GM23338 (cell line): ENCODE results near the gene GSG1L. TPM values are rescaled to one million over a fixed set of nuclear protein-coding genes. Genes with fewer than 3 reads are reported as not detected.

ENCODE experiments used
- ATAC-seq: fragments of 200-7000 bp; cut with Tn5 transposase; 3 replicates; pipeline ENCODE4 v1.9.1; 2020
- DNase-seq: peaks from one replicate; pipeline ENCODE4 v3.0.0-alpha.2; 2015; ENCODE audit warnings: low spot score
- H2AFZ ChIP-seq: fragments of 200-600 bp; sonication (generic); 2 replicates; pipeline ENCODE4 v1.8.0; 2016; ENCODE audit warnings: antibody characterized with exemption, mild to moderate bottlenecking, moderate library complexity
- H3F3A ChIP-seq: fragments of 200-600 bp; sonication (generic); replicated peaks from 2 replicates; pipeline ENCODE4 v1.8.0; 2017; ENCODE audit warnings: antibody characterized with exemption, mixed run types, low read depth
- H3K27ac ChIP-seq: fragments of 200-600 bp; sonication (generic); 2 replicates; pipeline ENCODE4 v1.6.1; 2016; ENCODE audit warnings: low read depth
- H3K27me3 ChIP-seq: fragments of 200-600 bp; sonication (generic); 2 replicates; pipeline ENCODE4 v1.8.0; 2016; ENCODE audit warnings: mild to moderate bottlenecking, mixed run types, moderate library complexity; ENCODE audit not compliant: insufficient read depth
- H3K36me3 ChIP-seq: fragments of 200-600 bp; sonication (generic); 2 replicates; pipeline ENCODE4 v1.8.0; 2016; ENCODE audit warnings: mild to moderate bottlenecking; ENCODE audit not compliant: insufficient read depth
- H3K4me1 ChIP-seq: fragments of 200-600 bp; sonication (generic); 2 replicates; pipeline ENCODE4 v1.8.0; 2016; ENCODE audit warnings: mild to moderate bottlenecking, moderate library complexity; ENCODE audit not compliant: insufficient read depth
- H3K4me2 ChIP-seq: fragments of 200-600 bp; sonication (generic); 2 replicates; pipeline ENCODE4 v1.7.1; 2017; ENCODE audit warnings: mixed run types
- H3K4me3 ChIP-seq: fragments of 200-600 bp; sonication (generic); 2 replicates; pipeline ENCODE4 v1.6.1; 2016; ENCODE audit warnings: mixed run types
- H3K79me2 ChIP-seq: fragments of 200-600 bp; sonication (generic); replicated peaks from 2 replicates; pipeline ENCODE4 v1.8.0; 2017; ENCODE audit warnings: mild to moderate bottlenecking; ENCODE audit not compliant: insufficient read depth
- H3K9me2 ChIP-seq: fragments of 200-600 bp; sonication (generic); 2 replicates; pipeline ENCODE4 v1.8.0; 2017; ENCODE audit not compliant: insufficient read depth
- H4K20me1 ChIP-seq: fragments of 200-600 bp; sonication (generic); replicated peaks from 2 replicates; pipeline ENCODE4 v1.8.0; 2017; ENCODE audit warnings: mild to moderate bottlenecking; ENCODE audit not compliant: insufficient read depth
- H3K27ac Mint-ChIP-seq: 2 replicates; pipeline ENCODE4 v1.8.0; 2020; ENCODE audit warnings: inconsistent platforms, mild to moderate bottlenecking, moderate library complexity, mixed read lengths
- H3K27me3 Mint-ChIP-seq: 3 replicates; pipeline ENCODE4 v1.8.0; 2022; ENCODE audit warnings: low read depth, mild to moderate bottlenecking, moderate library complexity, mixed read lengths, inconsistent platforms; ENCODE audit not compliant: insufficient read depth, poor library complexity
- H3K36me3 Mint-ChIP-seq: 3 replicates; pipeline ENCODE4 v1.8.0; 2021; ENCODE audit warnings: low read depth, mild to moderate bottlenecking, inconsistent platforms, moderate library complexity, mixed read lengths
- H3K4me1 Mint-ChIP-seq: 3 replicates; pipeline ENCODE4 v1.8.0; 2020; ENCODE audit warnings: mild to moderate bottlenecking, inconsistent platforms, mixed read lengths
- H3K4me3 Mint-ChIP-seq: 3 replicates; pipeline ENCODE4 v1.8.0; 2021; ENCODE audit warnings: moderate library complexity, mild to moderate bottlenecking, inconsistent platforms, mixed read lengths
- H3K9me3 Mint-ChIP-seq: 3 replicates; pipeline ENCODE4 v1.8.0; 2020; ENCODE audit warnings: moderate library complexity, mild to moderate bottlenecking, inconsistent platforms, mixed read lengths
- CREB1 ChIP-seq: fragments of 250-450 bp; sonication (Bioruptor Pico); IDR thresholded peaks from 2 replicates; pipeline ENCODE4 v1.5.0; 2020; ENCODE audit warnings: low read depth, mild to moderate bottlenecking, moderate library complexity
- CTCF ChIP-seq, 2 experiments: fragments of 200-600 bp in 1 of 2; sonication (generic) in 1 of 2; conservative IDR thresholded peaks; 2 replicates each; pipeline versions ENCODE4 v1.5.1 to v1.6.1; 2016 to 2017; ENCODE audit warnings: antibody characterized with exemption in 2 of 2, low read depth in 2 of 2, mild to moderate bottlenecking in 2 of 2, moderate library complexity in 1 of 2
- ETS1 ChIP-seq: IDR thresholded peaks from 2 replicates; pipeline ENCODE4 v1.6.1; 2016; ENCODE audit warnings: antibody characterized with exemption
- POLR2AphosphoS5 ChIP-seq: IDR thresholded peaks from 2 replicates; pipeline ENCODE4 v1.6.1; 2016; ENCODE audit warnings: antibody characterized with exemption, low read depth
- REST ChIP-seq: IDR thresholded peaks from one replicate; pipeline ENCODE4 v1.6.1; 2018; ENCODE audit warnings: antibody characterized with exemption; ENCODE audit not compliant: unreplicated experiment
- STAT1 ChIP-seq: IDR thresholded peaks from one replicate; pipeline ENCODE4 v1.6.1; 2016; ENCODE audit warnings: antibody characterized with exemption; ENCODE audit not compliant: unreplicated experiment
- ZNF114 ChIP-seq: fragments of 250-450 bp; sonication (Bioruptor Pico); IDR thresholded peaks from 2 replicates; pipeline ENCODE4 v1.5.0; 2020; ENCODE audit warnings: mild to moderate bottlenecking, moderate library complexity
- ZNF331 ChIP-seq: fragments of 250-450 bp; sonication (Bioruptor Pico); IDR thresholded peaks from 2 replicates; pipeline ENCODE4 v1.5.0; 2020; ENCODE audit warnings: low read depth, mild to moderate bottlenecking, moderate library complexity
- polyA plus RNA-seq: library from polyadenylated mRNA; unstranded; fragments of >200 nt; fragmentation: Nextera tagmentation; extraction: Ambion mirVana; gene quantifications from 2 replicates; pipeline ENCODE4 v1.2.1, GENCODE V29; 2016
- total RNA-seq: library from RNA; depleted of rRNA; stranded (reverse); fragments of >200 nt; shearing (Covaris generic); gene quantifications from 2 replicates; pipeline ENCODE4 v1.2.3, GENCODE V29; 2014

Gene GSG1L
- total and polyA plus RNA-seq, 2 experiments from 2014 or later = 0.36 to 0.63 TPM

GRCh38 chr16:28112908-28113307 lies 49.4 kb upstream of the GSG1L start:
- no peaks in the 10 kb centered on the region for H3K9me2 ChIP-seq
- H3K4me1 Mint-ChIP-seq = no peaks in the 10 kb centered on the region
- no peak overlapping the region for H3K4me3 ChIP-seq
- DNase-seq (no peak), ATAC-seq (no peak)
- no peak overlapping the region for H2AFZ ChIP-seq
- no peak overlapping the region for H3K4me3 Mint-ChIP-seq
- H3K27ac Mint-ChIP-seq = no peak overlapping the region
- no peaks in the 10 kb centered on the region for H3K9me3 Mint-ChIP-seq
- peaks cover 3% of the 10 kb centered on the region for H3K27me3 Mint-ChIP-seq
- H3K27ac ChIP-seq = no peak overlapping the region
- peaks cover 9% of the 10 kb centered on the region for H3K79me2 ChIP-seq
- no peaks in the 10 kb centered on the region for H3K27me3 ChIP-seq
- no peaks in the 10 kb centered on the region for H3F3A ChIP-seq
- H3K36me3 ChIP-seq = peaks cover 24% of the 10 kb centered on the region
- H3K36me3 Mint-ChIP-seq = peaks cover 57% of the 10 kb centered on the region
- no peaks in the 10 kb centered on the region for H3K4me1 ChIP-seq
- H3K4me2 ChIP-seq = no peak overlapping the region
- TF ChIP-seq ETS1 (no peak), CTCF (conservative IDR thresholded peaks at IDR 0.05; ENCODE audit: low read depth in 2 of 2) (no peak), POLR2AphosphoS5 (no peak), REST (no peak)
- peaks cover 12% of the 10 kb centered on the region; the same call in 1 of the 2 replicates for H4K20me1 ChIP-seq

- Histone ChIP-seq H3K4me2 (no peak overlapping the region), H3K79me2 (peaks cover 9% of the 10 kb centered on the region), H4K20me1 (peaks cover 6% of the 10 kb centered on the region), H3K27ac (no peak overlapping the region), H3K27me3 (no peaks in the 10 kb centered on the region), H3K36me3 (peaks cover 27% of the 10 kb centered on the region), H3K4me1 (no peaks in the 10 kb centered on the region), H3K9me2 (no peaks in the 10 kb centered on the region), H2AFZ (no peak overlapping the region), H3K4me3 (no peak overlapping the region), H3F3A (no peaks in the 10 kb centered on the region)
- peaks cover 3% of the 10 kb centered on the region for H3K27me3 Mint-ChIP-seq
- ATAC-seq (no peak), DNase-seq (no peak)
- H3K4me1 Mint-ChIP-seq = no peaks in the 10 kb centered on the region
- H3K9me3 Mint-ChIP-seq = no peaks in the 10 kb centered on the region
- no peak overlapping the region for H3K27ac Mint-ChIP-seq
- peaks cover 66% of the 10 kb centered on the region for H3K36me3 Mint-ChIP-seq
- H3K4me3 Mint-ChIP-seq = no peak overlapping the region
- TF ChIP-seq ZNF331 (CRISPR knock-in tag) (no peak), ZNF114 (CRISPR knock-in tag) (no peak), CREB1 (CRISPR knock-in tag) (no peak), REST (no peak), CTCF (conservative IDR thresholded peaks at IDR 0.05; ENCODE audit: low read depth in 2 of 2) (no peak), STAT1 (no peak)
Measured at GRCh38 chr16:28110977-28111376, 47.5 kb upstream of the GSG1L start.
